ENCODE results near the gene PLXNA3. TPM values are rescaled to one million over a fixed set of nuclear protein-coding genes. Genes with fewer than 3 reads are reported as not detected.

The PLXNA3 gene
- polyA plus RNA-seq, 1 experiment = 36.0 TPM

DNA sequence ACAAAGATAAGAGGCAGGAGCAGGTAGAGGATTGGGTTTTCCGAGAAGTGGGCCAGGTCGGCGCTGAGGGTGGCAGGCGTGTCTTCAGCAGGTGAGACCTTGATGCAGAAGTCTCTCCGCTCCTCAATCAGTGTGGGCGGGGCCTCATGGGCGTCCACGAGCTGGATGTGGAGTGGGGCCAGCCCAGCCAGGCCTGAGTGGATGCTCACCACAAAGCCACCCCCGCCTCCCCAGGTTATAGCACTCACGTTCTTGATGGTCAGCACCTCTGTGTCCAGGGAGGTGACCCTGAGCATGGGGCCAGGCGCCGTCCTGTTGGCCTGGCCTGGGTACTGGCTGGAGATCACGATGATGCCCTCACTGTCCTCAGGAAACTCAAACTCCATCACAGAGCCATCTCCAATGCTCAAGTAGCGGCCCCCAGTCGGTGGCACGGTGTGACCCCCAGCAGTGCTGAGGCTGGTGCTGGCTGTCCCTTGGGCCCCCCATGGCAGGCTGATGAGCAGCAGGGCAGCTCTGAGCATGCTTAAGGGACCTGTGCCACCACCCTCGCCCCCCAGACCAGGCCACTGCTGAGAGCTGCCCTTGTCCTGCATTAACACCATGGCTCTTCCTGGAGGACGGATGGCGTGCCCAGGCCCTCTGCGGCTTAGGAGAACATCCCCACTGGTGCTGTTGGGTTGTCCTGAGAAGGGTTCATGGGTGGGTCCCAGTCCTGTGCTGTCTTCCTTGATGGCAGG is 30.4 kb downstream of the PLXNA3 start:
- no peak overlapping the region for H3K4me3 ChIP-seq (ENCODE audit: low read depth, low read length)
- ChIA-PET CTCF (no interaction called here), POLR2A (no interaction called here)
- peaks cover 8% of the 10 kb centered on the region for H3K36me3 ChIP-seq (ENCODE audit: control insufficient read depth, insufficient read depth, low read length)
- TF ChIP-seq, protein P1, sequence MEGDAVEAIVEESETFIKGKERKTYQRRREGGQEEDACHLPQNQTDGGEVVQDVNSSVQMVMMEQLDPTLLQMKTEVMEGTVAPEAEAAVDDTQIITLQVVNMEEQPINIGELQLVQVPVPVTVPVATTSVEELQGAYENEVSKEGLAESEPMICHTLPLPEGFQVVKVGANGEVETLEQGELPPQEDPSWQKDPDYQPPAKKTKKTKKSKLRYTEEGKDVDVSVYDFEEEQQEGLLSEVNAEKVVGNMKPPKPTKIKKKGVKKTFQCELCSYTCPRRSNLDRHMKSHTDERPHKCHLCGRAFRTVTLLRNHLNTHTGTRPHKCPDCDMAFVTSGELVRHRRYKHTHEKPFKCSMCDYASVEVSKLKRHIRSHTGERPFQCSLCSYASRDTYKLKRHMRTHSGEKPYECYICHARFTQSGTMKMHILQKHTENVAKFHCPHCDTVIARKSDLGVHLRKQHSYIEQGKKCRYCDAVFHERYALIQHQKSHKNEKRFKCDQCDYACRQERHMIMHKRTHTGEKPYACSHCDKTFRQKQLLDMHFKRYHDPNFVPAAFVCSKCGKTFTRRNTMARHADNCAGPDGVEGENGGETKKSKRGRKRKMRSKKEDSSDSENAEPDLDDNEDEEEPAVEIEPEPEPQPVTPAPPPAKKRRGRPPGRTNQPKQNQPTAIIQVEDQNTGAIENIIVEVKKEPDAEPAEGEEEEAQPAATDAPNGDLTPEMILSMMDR (IDR thresholded peaks at IDR 0.05; ENCODE audit: insufficient read depth, low read depth, low read length) = no peak
- no peak for DNase-seq (ENCODE audit: low read depth)
- H3K27me3 ChIP-seq (ENCODE audit: control insufficient read depth, insufficient read depth, low read length) = no peaks in the 10 kb centered on the region

DNA sequence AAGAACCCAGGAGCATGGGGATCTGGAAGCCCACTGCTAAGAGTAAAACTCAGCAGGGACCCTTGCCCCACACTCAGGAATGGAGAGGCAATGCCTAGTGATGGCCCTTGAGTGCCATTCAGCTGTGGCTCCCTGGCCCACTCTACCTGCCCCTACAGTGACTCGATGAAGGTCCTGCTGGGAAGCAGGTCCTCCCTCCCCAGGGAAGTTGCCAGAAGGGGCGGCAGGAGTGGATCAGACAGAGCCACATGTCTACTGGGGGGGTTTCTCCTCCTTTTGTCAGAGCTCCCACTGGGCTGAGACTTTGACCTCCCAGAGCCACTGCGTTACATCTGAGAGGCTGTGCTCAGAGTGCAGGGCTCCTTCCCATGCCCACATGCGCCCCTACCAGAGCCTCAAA is 31.1 kb downstream of the PLXNA3 start:
- no peak for DNase-seq (ENCODE audit: low read depth)
- ChIA-PET POLR2A (no interaction called here), CTCF (interaction anchor here (0.6 kb wide), 1 partner anchor 111 kb away, joined by 4 read pairs; no protein-coding TSS in a partner anchor)
- TF ChIP-seq, protein P1 (IDR thresholded peaks at IDR 0.05; ENCODE audit: insufficient read depth, low read depth, low read length) = no peak
- Histone ChIP-seq H3K4me3 (ENCODE audit: low read depth, low read length) (peak overlapping the region; percentile 55), H3K27me3 (ENCODE audit: control insufficient read depth, insufficient read depth, low read length) (no peaks in the 10 kb centered on the region), H3K36me3 (ENCODE audit: control insufficient read depth, insufficient read depth, low read length) (peaks cover 8% of the 10 kb centered on the region)

DNA sequence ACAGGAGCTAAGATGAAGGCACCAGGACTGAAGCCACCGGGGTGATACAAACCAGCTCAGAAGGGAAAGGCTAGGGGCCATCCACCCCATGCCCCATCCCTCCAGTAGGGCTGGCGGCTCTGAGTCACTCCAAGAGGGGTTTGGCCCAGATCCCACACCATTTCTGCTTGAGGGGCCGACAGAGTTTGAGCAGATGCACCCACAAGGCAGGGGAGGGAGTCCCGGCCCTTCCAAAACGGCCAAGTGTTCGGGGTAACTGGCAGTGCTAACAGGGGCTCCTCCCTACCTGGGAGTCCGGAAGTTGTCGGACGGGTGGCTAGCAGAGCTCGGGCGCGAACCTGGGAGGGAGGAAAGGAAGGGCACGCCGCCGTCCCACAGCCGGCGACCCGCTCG is 31.9 kb downstream of the PLXNA3 start:
- no peaks in the 10 kb centered on the region for H3K27me3 ChIP-seq (ENCODE audit: control insufficient read depth, insufficient read depth, low read length)
- TF ChIP-seq, protein P1 (IDR thresholded peaks at IDR 0.05; ENCODE audit: insufficient read depth, low read depth, low read length) = no peak
- no peak for DNase-seq (ENCODE audit: low read depth)
- H3K36me3 ChIP-seq (ENCODE audit: control insufficient read depth, insufficient read depth, low read length) = peaks cover 6% of the 10 kb centered on the region
- ChIA-PET POLR2A (no interaction called here), CTCF (interaction anchor here (0.6 to 1.4 kb wide), 3 partner anchors 45 to 110 kb away, joined by 3 to 4 read pairs (median 4); partner anchors contain the start of gene DNASE1L1)
- peak overlapping the region; percentile 55 for H3K4me3 ChIP-seq (ENCODE audit: low read depth, low read length)

DNA sequence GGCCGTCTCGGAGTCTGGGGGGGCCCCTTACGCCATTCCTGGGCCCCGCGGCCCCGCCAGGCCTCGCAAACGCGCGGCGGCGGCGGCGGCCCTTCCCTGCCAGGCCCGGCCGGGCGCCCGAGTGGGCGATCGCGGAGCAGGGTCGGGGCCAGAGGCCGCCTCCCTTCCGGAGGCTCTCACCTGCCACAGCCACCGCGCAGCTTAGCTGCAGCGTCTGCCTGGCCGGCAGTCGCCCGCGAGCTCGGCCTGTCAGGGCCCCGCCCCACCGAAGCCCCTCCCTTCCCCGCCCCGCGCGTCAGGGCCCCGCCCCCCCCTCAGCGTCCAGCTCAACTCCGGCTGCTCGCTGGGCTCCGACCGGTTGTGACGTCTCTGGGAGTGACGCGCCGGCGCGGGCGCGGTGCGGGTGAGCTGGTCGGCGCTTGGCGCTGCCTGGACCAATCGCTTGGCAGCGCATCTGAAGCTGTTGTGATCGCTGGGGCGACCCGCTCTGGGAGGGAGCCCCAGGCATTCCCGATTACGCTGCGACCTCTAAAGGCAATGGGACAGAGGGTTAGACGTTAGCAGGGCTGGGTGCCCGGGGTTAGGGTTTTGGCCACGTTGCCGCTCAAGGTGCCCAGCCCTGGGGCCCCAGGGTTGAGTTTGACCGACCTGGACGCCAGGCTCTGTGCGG is 32.5 kb downstream of the PLXNA3 start, which contains the start of gene SLC10A3:
TSS of gene SLC10A3 (minus strand) at position 216 of the 670 bp plus-strand sequence. CDS start 1,689 bp downstream, outside the sequence.
- ChIA-PET POLR2A (no interaction called here), CTCF (interaction anchor here (0.9 to 1.4 kb wide), 3 partner anchors 44 to 82 kb away, joined by 3 to 4 read pairs (median 4); partner anchors contain the start of gene DNASE1L1)
- peak; percentile 61 for DNase-seq (ENCODE audit: low read depth)
- no peaks in the 10 kb centered on the region for H3K27me3 ChIP-seq (ENCODE audit: control insufficient read depth, insufficient read depth, low read length)
- TF ChIP-seq, protein P1 (IDR thresholded peaks at IDR 0.05; ENCODE audit: insufficient read depth, low read depth, low read length) = no peak
- peaks cover 5% of the 10 kb centered on the region for H3K36me3 ChIP-seq (ENCODE audit: control insufficient read depth, insufficient read depth, low read length)
- peak within 1 kb of the TSS; percentile 65 for H3K4me3 ChIP-seq (ENCODE audit: low read depth, low read length)

DNA sequence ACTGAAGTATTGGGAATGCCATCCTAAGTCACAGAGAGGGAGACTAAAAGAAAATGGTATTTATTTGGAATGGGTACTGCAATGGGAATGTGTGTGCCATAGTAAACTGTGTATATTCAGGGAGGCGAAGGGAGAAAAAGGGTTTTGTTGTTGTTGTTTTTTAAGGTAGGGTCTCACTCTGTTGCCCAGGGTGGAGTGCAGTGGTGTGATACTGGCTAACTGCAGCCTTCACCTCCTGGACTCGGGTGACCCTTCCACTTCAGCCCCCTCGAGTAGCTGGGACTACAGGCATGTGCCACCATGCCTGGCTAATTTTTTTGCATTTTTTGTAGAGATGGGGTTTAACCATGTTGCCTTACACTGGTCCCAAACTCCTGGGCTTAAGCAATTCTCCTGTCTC is 36.6 kb downstream of the PLXNA3 start:
- Histone ChIP-seq H3K4me3 (ENCODE audit: low read depth, low read length) (no peak overlapping the region), H3K36me3 (ENCODE audit: control insufficient read depth, insufficient read depth, low read length) (no peaks in the 10 kb centered on the region), H3K27me3 (ENCODE audit: control insufficient read depth, insufficient read depth, low read length) (no peaks in the 10 kb centered on the region)
- TF ChIP-seq, protein P1 (IDR thresholded peaks at IDR 0.05; ENCODE audit: insufficient read depth, low read depth, low read length) = no peak
- no peak for DNase-seq (ENCODE audit: low read depth)
- CTCF ChIA-PET = no interaction called here
- POLR2A ChIA-PET = no interaction called here
